SU-DHL-6 (cell line): ENCODE measurements around the gene YEATS2.

ENCODE experiments used
- H2AFZ ChIP-seq: fragments of 200-600 bp; sonication (generic); 2 replicates; pipeline ENCODE4 v1.6.1; 2014; ENCODE audit warnings: low read depth, mild to moderate bottlenecking, moderate library complexity, mixed read lengths, antibody characterized with exemption, low read length; ENCODE audit not compliant: severe bottlenecking
- H3F3A ChIP-seq: fragments of 200-600 bp; shearing (Covaris generic); 2 replicates; pipeline ENCODE4 v1.6.0; 2016; ENCODE audit warnings: antibody characterized with exemption, mild to moderate bottlenecking; ENCODE audit not compliant: insufficient read depth
- H3K27ac ChIP-seq: fragments of 200-600 bp; sonication (generic); 2 replicates; pipeline ENCODE4 v1.5.1; 2016; ENCODE audit warnings: low read depth, mild to moderate bottlenecking, low read length, moderate library complexity, mixed read lengths
- H3K27me3 ChIP-seq: fragments of 200-600 bp; sonication (generic), shearing (Covaris generic); 2 replicates; pipeline ENCODE4 v1.6.0; 2014; ENCODE audit warnings: mild to moderate bottlenecking, low read length
- H3K36me3 ChIP-seq: fragments of 200-600 bp; sonication (generic); 2 replicates; pipeline ENCODE4 v1.6.1; 2014; ENCODE audit warnings: mild to moderate bottlenecking, low read length, mixed read lengths
- H3K4me2 ChIP-seq: fragments of 300-600, 200-600 bp; shearing (Covaris generic), sonication (generic); 2 replicates; pipeline ENCODE4 v1.6.0; 2014; ENCODE audit warnings: low read length, low read depth, mild to moderate bottlenecking; ENCODE audit not compliant: poor library complexity, severe bottlenecking
- H3K4me3 ChIP-seq: fragments of 200-600 bp; sonication (generic); 2 replicates; pipeline ENCODE4 v1.5.1; 2014; ENCODE audit warnings: antibody characterized with exemption, low read length, mild to moderate bottlenecking, mixed read lengths; ENCODE audit not compliant: insufficient read depth, poor library complexity, severe bottlenecking
- H3K79me2 ChIP-seq: fragments of 200-600 bp; sonication (generic); 2 replicates; pipeline ENCODE4 v1.6.1; 2014; ENCODE audit warnings: mild to moderate bottlenecking, low read length, moderate library complexity; ENCODE audit not compliant: insufficient read depth
- H3K9ac ChIP-seq: fragments of 200-600 bp; sonication (generic); 2 replicates; pipeline ENCODE4 v1.7.0; 2014; ENCODE audit warnings: mild to moderate bottlenecking, low read length
- H3K9me2 ChIP-seq: fragments of 200-600 bp; sonication (generic); replicated peaks from 2 replicates; pipeline ENCODE4 v1.6.1; 2014; ENCODE audit warnings: low read length; ENCODE audit not compliant: insufficient read depth
- H3K9me3 ChIP-seq: fragments of 200-600 bp; sonication (generic); 2 replicates; pipeline ENCODE4 v1.6.1; 2014; ENCODE audit warnings: low read length, mixed read lengths; ENCODE audit not compliant: insufficient read depth
- H4K20me1 ChIP-seq: fragments of 200-600 bp; sonication (generic); 2 replicates; pipeline ENCODE4 v1.6.1; 2014; ENCODE audit warnings: low read depth, mild to moderate bottlenecking, antibody characterized with exemption, low read length, moderate library complexity, mixed read lengths
- CTCF ChIP-seq: fragments of 200-600 bp; sonication (generic); IDR thresholded peaks from one replicate; pipeline ENCODE4 v1.5.1; 2017; ENCODE audit warnings: antibody characterized with exemption, mild to moderate bottlenecking, low read length, moderate library complexity; ENCODE audit not compliant: insufficient read depth, poor library complexity, severe bottlenecking
- EZH2phosphoT487 ChIP-seq: fragments of 200-600 bp; sonication (generic), shearing (Covaris generic); conservative IDR thresholded peaks from 2 replicates; pipeline ENCODE4 v1.6.1; 2018; ENCODE audit warnings: mild to moderate bottlenecking, antibody characterized with exemption, low read length, moderate library complexity, mixed read lengths

YEATS2 gene

GRCh38 chr3:183845090-183845489 is 147.5 kb downstream of the YEATS2 start:
- Histone ChIP-seq H3K27ac (no peak overlapping the region), H3K36me3 (peaks cover 15% of the 10 kb centered on the region; the same call in 1 of the 2 replicates), H3K4me2 (no peak overlapping the region)

GRCh38 chr3:183845608-183846288 is 148.2 kb downstream of the YEATS2 start:
- H3K27me3 ChIP-seq, result no peaks in the 10 kb centered on the region
- no peaks in the 10 kb centered on the region for H3K9me2 ChIP-seq
- no peak overlapping the region for H3K9ac ChIP-seq
- no peak overlapping the region for H3K4me3 ChIP-seq
- H3K9me3 ChIP-seq, result no peaks in the 10 kb centered on the region
- H4K20me1 ChIP-seq, result no peaks in the 10 kb centered on the region
- H2AFZ ChIP-seq, result no peak overlapping the region
- TF ChIP-seq EZH2phosphoT487 (no peak), CTCF (no peak)
- no peak overlapping the region for H3K4me2 ChIP-seq
- H3K79me2 ChIP-seq, result no peaks in the 10 kb centered on the region
- H3K36me3 ChIP-seq, result peaks cover 12% of the 10 kb centered on the region; the same call in 1 of the 2 replicates
- no peak overlapping the region for H3K27ac ChIP-seq
- H3F3A ChIP-seq, result no peaks in the 10 kb centered on the region

More at GRCh38 chr3:183845090-183845489, 147.5 kb downstream of the YEATS2 start:
- no peaks in the 10 kb centered on the region for H3F3A ChIP-seq
- no peaks in the 10 kb centered on the region for H4K20me1 ChIP-seq
- no peak overlapping the region for H3K9ac ChIP-seq
- no peak overlapping the region for H2AFZ ChIP-seq
- no peaks in the 10 kb centered on the region for H3K9me2 ChIP-seq
- no peaks in the 10 kb centered on the region for H3K9me3 ChIP-seq
- no peak for TF ChIP-seq EZH2phosphoT487
- no peak for TF ChIP-seq CTCF
- H3K79me2 ChIP-seq, result no peaks in the 10 kb centered on the region
- H3K4me3 ChIP-seq, result no peak overlapping the region
- no peaks in the 10 kb centered on the region for H3K27me3 ChIP-seq

GRCh38 chr3:183854318-183855035 is 156.9 kb downstream of the YEATS2 start:
- Histone ChIP-seq H3K4me2 (no peak overlapping the region), H3K9me2 (no peaks in the 10 kb centered on the region), H3K27me3 (no peaks in the 10 kb centered on the region), H2AFZ (no peak overlapping the region), H3F3A (no peaks in the 10 kb centered on the region), H3K79me2 (no peaks in the 10 kb centered on the region), H3K9ac (no peak overlapping the region), H3K4me3 (no peak overlapping the region), H4K20me1 (no peaks in the 10 kb centered on the region), H3K9me3 (no peaks in the 10 kb centered on the region), H3K27ac (no peak overlapping the region), H3K36me3 (0 out of 2 replicates have a peak, but pooled peaks cover 6% of the 10 kb centered on the region)
- no peak for TF ChIP-seq EZH2phosphoT487
- TF ChIP-seq CTCF, result no peak
